Sigmoid colon (tissue), 7 donors: Measurements from ENCODE around the gene PHLPP1. TPM values are rescaled to one million over a fixed set of nuclear protein-coding genes. Genes with fewer than 3 reads are reported as not detected.
"Not testable (repeated sequence)": the region's sequence is repeated elsewhere in the genome, so short reads cannot be mapped to it uniquely, and the experiment has no call there.

Source experiments
- DNase-seq: peaks from one replicate; pipeline ENCODE4 v3.0.0-alpha.2; 2019
- H3K27ac ChIP-seq, 4 donors: fragments of 200-600 bp; sonication (generic); one replicate each; pipeline ENCODE4 v1.5.1; 2016 to 2019; ENCODE audit warnings: mild to moderate bottlenecking in 1 of 4
- H3K27me3 ChIP-seq, 3 donors: fragments of 200-600 bp; sonication (generic); one replicate each; pipeline ENCODE4 v1.5.1; 2019; ENCODE audit warnings: mild to moderate bottlenecking in 1 of 3
- H3K36me3 ChIP-seq, 4 donors: fragments of 200-600 bp; sonication (generic); one replicate each; pipeline ENCODE4 v1.5.1; 2016 to 2019
- H3K4me1 ChIP-seq, 4 donors: fragments of 200-600 bp; sonication (generic); one replicate each; pipeline ENCODE4 v1.5.1; 2017 to 2019
- H3K4me3 ChIP-seq, 4 donors: fragments of 200-600 bp; sonication (generic); one replicate each; pipeline ENCODE4 v1.5.1; 2017 to 2019; ENCODE audit warnings: mild to moderate bottlenecking in 2 of 4, moderate library complexity in 1 of 4
- H3K9me3 ChIP-seq, 4 donors: fragments of 200-600 bp in 3 of 4; sonication (generic) in 3 of 4; one replicate each; pipeline versions ENCODE4 v1.5.1 to v1.6.1; 2013 to 2019
- CTCF ChIP-seq, 4 experiments: fragments of 450-650 bp in 3 of 4; fragments of 200-600 bp in 1 of 4; IDR thresholded peaks; one replicate each; pipeline ENCODE4 v1.5.1; 2016 to 2019; ENCODE audit warnings: antibody characterized with exemption in 4 of 4, mild to moderate bottlenecking in 3 of 4, moderate library complexity in 2 of 4
- EP300 ChIP-seq, 4 donors: sonication (generic); formaldehyde crosslinking; IDR thresholded peaks; one replicate each; pipeline ENCODE4 v1.6.1; 2017; ENCODE audit warnings: antibody characterized with exemption in 4 of 4
- POLR2A ChIP-seq, 2 donors: fragments of 450-650 bp; IDR thresholded peaks; one replicate each; pipeline ENCODE4 v1.6.1; 2016; ENCODE audit warnings: antibody characterized with exemption in 2 of 2, mild to moderate bottlenecking in 2 of 2, moderate library complexity in 2 of 2
- POLR2AphosphoS5 ChIP-seq, 4 donors: sonication (generic); formaldehyde crosslinking; IDR thresholded peaks; one replicate each; pipeline ENCODE4 v1.6.1; 2017; ENCODE audit warnings: antibody characterized with exemption in 4 of 4
- WGBS, 2 donors: extraction: QIAGEN DNeasy Blood & Tissue Kit; methylation state at CpG; one replicate each; pipeline ENCODE4 v1.1.7; 2013; 5-methylcytosine and 5-hydroxymethylcytosine counted together
- intact Hi-C: fragments of 100-400 bp; cut with DNase I; formaldehyde crosslinking; loops from one replicate; pipeline ENCODE4 v1.15.1; 2023
- polyA plus RNA-seq, 3 donors: library from polyadenylated mRNA; stranded (reverse); fragments of 200-250 nt; gene quantifications; one replicate each; pipeline ENCODE4 v1.2.3, GENCODE V29; 2013
- total RNA-seq, 4 donors: library from RNA; depleted of rRNA; stranded (reverse); fragments of >200 nt; gene quantifications; one replicate each; pipeline ENCODE4 v1.1.0, GENCODE V29; 2016
- donor health status: healthy with polysubstance abuse.
- donor health status: Bipolar disorder and iron deficiency.
- donor health status: healthy.

Gene PHLPP1
- total and polyA plus RNA-seq, 7 donors = 4.2 to 18.6 (median 7.1) TPM

GRCh38 chr18:62807396-62807795, 92.1 kb downstream of the PHLPP1 start:
- intact Hi-C loops = no loop called here
- H3K4me1 ChIP-seq = peaks cover 0 to 6% (median 0%) of the 10 kb centered on the region in 4 donors
- no peaks in the 10 kb centered on the region for H3K36me3 ChIP-seq
- no peak for DNase-seq
- no peak overlapping the region for H3K27ac ChIP-seq
- no peaks in the 10 kb centered on the region for H3K27me3 ChIP-seq
- H3K9me3 ChIP-seq = no peaks in the 10 kb centered on the region
- WGBS, 2 donors = 85 to 91% methylated on average over 2 of the region's 2 CpGs
- TF ChIP-seq POLR2A (IDR thresholded peaks at IDR 0.05) (no peak), EP300 (IDR thresholded peaks at IDR 0.05) (no peak), POLR2AphosphoS5 (IDR thresholded peaks at IDR 0.05) (no peak), CTCF (IDR thresholded peaks at IDR 0.05) (no peak)
- no peak overlapping the region for H3K4me3 ChIP-seq

GRCh38 chr18:62808123-62808522, 92.8 kb downstream of the PHLPP1 start:
- no peak for TF ChIP-seq EP300 (IDR thresholded peaks at IDR 0.05)
- TF ChIP-seq CTCF (IDR thresholded peaks at IDR 0.05) = no peak
- TF ChIP-seq POLR2A (IDR thresholded peaks at IDR 0.05) = no peak
- TF ChIP-seq POLR2AphosphoS5 (IDR thresholded peaks at IDR 0.05) = no peak
- Histone ChIP-seq H3K4me3 (no peak overlapping the region), H3K9me3 (no peaks in the 10 kb centered on the region), H3K4me1 (peaks cover 0 to 6% (median 0%) of the 10 kb centered on the region in 4 donors), H3K27ac (no peak overlapping the region), H3K27me3 (no peaks in the 10 kb centered on the region), H3K36me3 (no peaks in the 10 kb centered on the region)
- DNase-seq = no peak
- intact Hi-C loops = no loop called here
- WGBS, 2 donors = 96% methylated on average over 1 of the region's 1 CpG

DNA sequence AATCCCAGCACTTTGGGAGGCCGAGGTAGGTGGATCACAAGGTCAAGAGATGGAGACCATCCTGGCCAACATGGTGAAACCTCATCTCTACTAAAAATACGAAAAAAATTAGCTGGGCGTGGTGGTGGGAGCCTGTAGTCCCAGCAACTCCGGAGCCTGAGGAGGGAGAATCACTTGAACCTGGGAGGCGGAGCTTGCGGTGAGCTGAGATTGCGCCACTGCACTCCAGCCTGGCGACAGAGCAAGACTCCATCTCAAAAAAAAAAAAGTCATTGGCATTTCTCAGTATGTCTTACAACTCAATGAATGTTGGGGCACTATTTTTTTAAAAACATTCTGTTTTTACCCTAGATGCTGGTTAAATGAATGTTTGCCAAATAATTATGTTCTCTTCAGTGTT, 94.1 kb downstream of the PHLPP1 start:
- H3K4me1 ChIP-seq, H3K4me3 ChIP-seq, H3K27ac ChIP-seq, intact Hi-C loops, H3K9me3 ChIP-seq, H3K27me3 ChIP-seq, H3K36me3 ChIP-seq, DNase-seq: not testable (repeated sequence)
- 97% methylated on average over 8 of the region's 8 CpGs for WGBS, 2 donors

DNA sequence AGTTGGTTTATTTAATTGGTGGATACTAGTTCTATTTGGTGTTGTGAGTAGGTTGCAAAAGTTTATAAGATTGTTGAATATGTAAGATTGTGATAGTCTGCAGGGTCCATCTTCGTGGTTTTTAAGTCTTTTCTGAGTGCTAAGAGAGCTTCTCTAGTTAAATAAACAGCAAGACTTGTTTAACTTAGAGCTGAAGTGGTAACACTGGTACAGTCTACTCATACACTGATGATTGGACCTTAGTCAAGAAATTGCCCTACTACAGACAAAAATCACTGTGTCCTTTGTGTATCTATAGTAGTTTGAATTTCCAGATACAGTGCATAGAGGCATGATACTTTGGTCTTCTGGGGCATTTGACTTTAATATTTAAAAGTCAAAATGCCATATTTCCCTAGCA, 94.6 kb downstream of the PHLPP1 start:
- 76 to 79% methylated on average over 1 of the region's 1 CpG for WGBS, 2 donors
- Histone ChIP-seq H3K27ac (no peak overlapping the region), H3K27me3 (no peaks in the 10 kb centered on the region), H3K4me1 (peaks cover 0 to 13% (median 2%) of the 10 kb centered on the region in 4 donors), H3K9me3 (no peaks in the 10 kb centered on the region), H3K36me3 (no peaks in the 10 kb centered on the region), H3K4me3 (no peak overlapping the region)
- DNase-seq = no peak
- TF ChIP-seq EP300 (IDR thresholded peaks at IDR 0.05) = no peak
- intact Hi-C loops = no loop called here

GRCh38 chr18:62810682-62811081, 95.3 kb downstream of the PHLPP1 start:
- TF ChIP-seq CTCF (IDR thresholded peaks at IDR 0.05) (no peak), EP300 (IDR thresholded peaks at IDR 0.05) (no peak), POLR2A (IDR thresholded peaks at IDR 0.05) (no peak), POLR2AphosphoS5 (IDR thresholded peaks at IDR 0.05) (no peak)
- 88 to 91% methylated on average over 4 of the region's 4 CpGs for WGBS, 2 donors
- H3K4me3 ChIP-seq = no peak overlapping the region
- H3K27me3 ChIP-seq = no peaks in the 10 kb centered on the region
- H3K9me3 ChIP-seq = no peaks in the 10 kb centered on the region
- peaks cover 0 to 13% (median 4%) of the 10 kb centered on the region in 4 donors for H3K4me1 ChIP-seq
- no peak overlapping the region for H3K27ac ChIP-seq
- H3K36me3 ChIP-seq = no peaks in the 10 kb centered on the region
- intact Hi-C loops = no loop called here
- no peak for DNase-seq

GRCh38 chr18:62811674-62812073, 96.3 kb downstream of the PHLPP1 start:
- TF ChIP-seq EP300 (IDR thresholded peaks at IDR 0.05) (no peak), POLR2A (IDR thresholded peaks at IDR 0.05) (no peak), CTCF (IDR thresholded peaks at IDR 0.05) (no peak), POLR2AphosphoS5 (IDR thresholded peaks at IDR 0.05) (no peak)
- H3K4me1 ChIP-seq = peaks cover 0 to 13% (median 4%) of the 10 kb centered on the region in 4 donors
- no peak overlapping the region for H3K27ac ChIP-seq
- no peaks in the 10 kb centered on the region for H3K36me3 ChIP-seq
- intact Hi-C loops = no loop called here
- H3K9me3 ChIP-seq = no peaks in the 10 kb centered on the region
- no peak for DNase-seq
- H3K27me3 ChIP-seq = no peaks in the 10 kb centered on the region
- H3K4me3 ChIP-seq = no peak overlapping the region
